Psoas muscle (tissue), 8 donors: ENCODE data around the gene SPG7. TPM values are rescaled to one million over a fixed set of nuclear protein-coding genes. Genes with fewer than 3 reads are reported as not detected.
A peak's percentile ranks its signal among the peaks of the same experiment; 100 is the strongest.
"Not testable (repeated sequence)": the region's sequence is repeated elsewhere in the genome, so short reads cannot be mapped to it uniquely, and the experiment has no call there.

Experiments used
- ATAC-seq, 4 donors: fragments of 200-7000 bp; cut with Tn5 transposase; one replicate each; pipeline ENCODE4 v1.9.1; 2020; ENCODE audit warnings: moderate library complexity in 3 of 4, mild to moderate bottlenecking in 2 of 4
- DNase-seq, 2 donors: peaks; one replicate each; pipeline ENCODE4 v3.0.0-alpha.2; 2020
- H3K27ac ChIP-seq: fragments of 200-600 bp; one replicate; pipeline ENCODE4 v1.8.0; 2022
- H3K27me3 ChIP-seq, 3 donors: fragments of 200-600 bp in 1 of 3; one replicate each; pipeline versions ENCODE4 v1.6.1 to v1.8.0; 2013 to 2022; ENCODE audit warnings: low read length in 2 of 3, mild to moderate bottlenecking in 2 of 3, moderate library complexity in 1 of 3; ENCODE audit not compliant: insufficient read depth in 3 of 3
- H3K36me3 ChIP-seq, 2 donors: fragments of 200-600 bp in 1 of 2; one replicate each; pipeline versions ENCODE4 v1.6.1 to v1.8.0; 2013 to 2022; ENCODE audit warnings: low read depth in 1 of 2, mild to moderate bottlenecking in 1 of 2, moderate library complexity in 1 of 2; ENCODE audit not compliant: insufficient read depth in 1 of 2
- H3K4me1 ChIP-seq: fragments of 200-600 bp; one replicate; pipeline ENCODE4 v1.8.0; 2022
- H3K4me3 ChIP-seq: fragments of 200-600 bp; one replicate; pipeline ENCODE4 v1.8.0; 2022; ENCODE audit warnings: mild to moderate bottlenecking
- H3K9me3 ChIP-seq: fragments of 200-600 bp; one replicate; pipeline ENCODE4 v1.8.0; 2022
- WGBS, 3 donors: extraction: QIAGEN DNeasy Blood & Tissue Kit; methylation state at CpG; one replicate each; pipeline versions ENCODE4 v1.1.6 to v1.1.7; 2013; 5-methylcytosine and 5-hydroxymethylcytosine counted together
- intact Hi-C, 2 donors: fragments of 100-400 bp; cut with DNase I; formaldehyde crosslinking; loops; one replicate each; pipeline versions ENCODE4 v1.11.0 to v1.14.2; 2022
- polyA plus RNA-seq, 3 donors: library from polyadenylated mRNA; stranded (reverse); fragments of 200-250 nt; gene quantifications; one replicate each; pipeline ENCODE4 v1.2.3, GENCODE V29; 2013
- total RNA-seq, 4 donors: library from RNA; stranded (reverse); fragmentation: NEBNext Ultra II Directional in 2 of 4; extraction: Animal tissue kit (Norgen Biotek cat#: 25700) in 2 of 4; gene quantifications; one replicate each; pipeline versions ENCODE4 v1.2.1 to v1.2.4, GENCODE V29; 2021 to 2023
- TF ChIP-seq, protein P1 (sequence below): fragments of 200-600 bp; IDR thresholded peaks from one replicate; pipeline ENCODE4 v1.8.0; 2022; ENCODE audit warnings: antibody characterized with exemption
- donor health status: healthy with polysubstance abuse.
- donor health status: DM: no; HTN: no; CAD: no; lungs with moderate emphysema.
- donor health status: Bipolar disorder and iron deficiency.
- donor health status: healthy.
- donor health status: DM: yes; HTN: yes; CAD: no.
- donor health status: DM: no; HTN: no; CAD: no.
- donor health status: DM: no; HTN: no; CAD: no.
- donor health status: DM: yes; HTN: yes; CAD: no.

SPG7 gene
- total and polyA plus RNA-seq, 7 donors: 57.5 to 95.3 (median 86.8) TPM

DNA sequence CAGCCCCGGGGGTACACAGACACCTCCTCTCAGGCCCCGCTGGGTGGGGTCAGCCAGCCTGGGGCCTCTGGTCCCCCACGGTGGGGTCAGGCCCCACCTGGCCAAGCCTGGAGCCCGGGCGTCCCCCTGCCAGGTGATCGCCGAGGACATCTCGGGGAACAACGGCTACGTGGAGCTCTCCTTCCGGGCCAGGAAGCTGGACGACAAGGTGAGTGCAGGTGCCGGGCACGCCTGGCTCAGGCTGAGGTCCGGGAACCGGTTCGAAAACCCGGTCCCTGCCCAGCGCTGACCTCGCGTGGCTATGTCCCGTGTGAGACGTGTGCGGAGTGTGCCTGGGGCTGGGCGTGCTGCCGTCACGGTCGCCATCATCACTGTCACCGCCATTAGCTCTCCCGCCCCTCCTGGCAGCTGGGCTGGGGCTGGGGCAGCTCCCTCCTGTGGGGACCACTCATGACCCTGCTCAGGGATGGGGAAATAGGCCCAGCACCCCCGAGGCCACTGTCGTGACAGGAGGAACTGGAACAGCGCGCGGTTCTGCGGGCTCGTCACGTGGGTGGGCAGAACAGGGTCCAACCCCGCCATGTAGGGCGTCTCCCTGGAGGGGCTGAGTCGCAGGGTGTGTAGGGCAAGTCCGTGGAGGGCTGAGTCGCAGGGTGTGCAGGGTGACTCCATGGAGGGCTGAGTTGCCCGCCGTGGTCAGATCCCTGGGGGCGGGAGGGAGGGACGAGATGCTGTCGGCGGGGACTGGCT is 75.9 kb downstream of the SPG7 start:
- H3K27me3 ChIP-seq: peaks cover 0 to 4% (median 3%) of the 10 kb centered on the region in 3 donors
- no peaks in the 10 kb centered on the region for H3K4me1 ChIP-seq
- H3K36me3 ChIP-seq: no peaks in the 10 kb centered on the region
- H3K27ac ChIP-seq: no peak overlapping the region
- DNase-seq (no peak), ATAC-seq (no peak)
- 80 to 88% (median 84%) methylated on average over 46 to 49 of the region's 49 CpGs for WGBS, 3 donors
- H3K4me3 ChIP-seq: no peak overlapping the region
- TF ChIP-seq, protein P1, sequence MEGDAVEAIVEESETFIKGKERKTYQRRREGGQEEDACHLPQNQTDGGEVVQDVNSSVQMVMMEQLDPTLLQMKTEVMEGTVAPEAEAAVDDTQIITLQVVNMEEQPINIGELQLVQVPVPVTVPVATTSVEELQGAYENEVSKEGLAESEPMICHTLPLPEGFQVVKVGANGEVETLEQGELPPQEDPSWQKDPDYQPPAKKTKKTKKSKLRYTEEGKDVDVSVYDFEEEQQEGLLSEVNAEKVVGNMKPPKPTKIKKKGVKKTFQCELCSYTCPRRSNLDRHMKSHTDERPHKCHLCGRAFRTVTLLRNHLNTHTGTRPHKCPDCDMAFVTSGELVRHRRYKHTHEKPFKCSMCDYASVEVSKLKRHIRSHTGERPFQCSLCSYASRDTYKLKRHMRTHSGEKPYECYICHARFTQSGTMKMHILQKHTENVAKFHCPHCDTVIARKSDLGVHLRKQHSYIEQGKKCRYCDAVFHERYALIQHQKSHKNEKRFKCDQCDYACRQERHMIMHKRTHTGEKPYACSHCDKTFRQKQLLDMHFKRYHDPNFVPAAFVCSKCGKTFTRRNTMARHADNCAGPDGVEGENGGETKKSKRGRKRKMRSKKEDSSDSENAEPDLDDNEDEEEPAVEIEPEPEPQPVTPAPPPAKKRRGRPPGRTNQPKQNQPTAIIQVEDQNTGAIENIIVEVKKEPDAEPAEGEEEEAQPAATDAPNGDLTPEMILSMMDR: no peak
- intact Hi-C loops: no loop called here
- H3K9me3 ChIP-seq: no peaks in the 10 kb centered on the region

DNA sequence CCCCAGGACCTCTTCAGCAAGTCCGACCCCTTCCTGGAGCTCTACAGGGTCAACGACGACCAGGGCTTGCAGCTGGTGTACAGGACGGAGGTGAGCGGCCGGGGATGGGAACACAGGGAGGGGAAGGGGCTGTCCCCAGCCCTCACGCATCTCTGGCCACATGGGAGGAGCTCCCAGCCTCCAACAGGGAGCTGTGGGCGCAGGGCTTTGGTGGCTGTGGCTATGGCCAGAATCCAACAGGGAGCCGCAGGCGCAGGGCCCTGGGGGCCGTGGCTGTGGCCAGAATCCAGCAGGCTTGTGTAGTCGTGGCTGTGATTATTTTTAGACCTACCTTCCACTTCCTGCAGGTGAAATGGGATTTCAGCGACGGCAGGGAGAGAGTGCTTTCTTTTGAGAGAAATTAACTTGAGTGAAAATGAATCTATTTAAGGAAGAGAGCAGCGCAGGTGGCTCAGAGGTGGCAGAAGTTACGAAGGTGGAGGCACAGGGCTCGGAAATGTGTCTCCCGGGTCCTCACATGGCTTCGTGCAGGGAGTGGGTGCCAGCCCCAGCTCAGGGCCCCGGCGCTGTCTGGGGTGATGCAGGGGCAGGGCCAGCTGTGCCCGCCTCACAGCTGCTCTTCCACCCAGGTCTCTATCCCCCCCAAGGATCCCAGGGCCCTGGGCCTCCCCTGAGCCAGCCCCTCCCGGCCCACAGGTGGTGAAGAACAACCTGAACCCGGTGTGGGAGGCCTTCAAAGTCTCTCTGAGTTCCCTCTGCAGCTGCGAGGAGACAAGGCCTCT is 76.8 kb downstream of the SPG7 start:
- Histone ChIP-seq H3K4me1 (no peaks in the 10 kb centered on the region), H3K4me3 (no peak overlapping the region), H3K27me3 (peaks cover 0 to 4% (median 3%) of the 10 kb centered on the region in 3 donors), H3K36me3 (no peaks in the 10 kb centered on the region), H3K9me3 (no peaks in the 10 kb centered on the region), H3K27ac (no peak overlapping the region)
- peak in 1 of 4 donors; percentile 8 for ATAC-seq
- TF ChIP-seq, protein P1: no peak
- intact Hi-C loops: no loop called here
- DNase-seq: no peak
- WGBS, 3 donors: 49 to 60% (median 54%) methylated on average over 22 to 25 of the region's 25 CpGs

DNA sequence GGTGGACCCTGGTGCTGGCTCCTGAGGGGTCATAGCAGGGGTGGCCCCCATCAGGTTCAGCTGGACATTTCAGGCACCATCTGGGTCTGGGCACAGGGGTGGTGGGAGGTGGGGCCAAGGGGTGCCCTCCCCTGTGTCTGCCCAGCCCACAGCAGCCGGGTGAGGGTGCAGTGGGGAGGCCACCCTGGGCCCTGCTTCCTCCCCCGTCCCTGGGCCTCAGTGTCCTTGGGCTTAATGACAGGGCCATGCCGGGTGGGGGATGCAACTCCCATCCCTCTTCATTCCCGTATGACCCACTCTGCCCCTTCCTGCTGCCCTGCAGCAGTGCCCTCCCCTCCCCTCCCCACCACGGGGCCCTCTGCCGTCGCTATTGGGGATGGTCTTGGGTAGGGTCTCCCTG is 78.0 kb downstream of the SPG7 start:
- Histone ChIP-seq H3K27me3 (peaks cover 0 to 4% (median 2%) of the 10 kb centered on the region in 3 donors), H3K4me1 (no peaks in the 10 kb centered on the region), H3K27ac (no peak overlapping the region), H3K36me3 (no peaks in the 10 kb centered on the region), H3K9me3 (no peaks in the 10 kb centered on the region), H3K4me3 (no peak overlapping the region)
- ATAC-seq (no peak), DNase-seq (no peak)
- TF ChIP-seq, protein P1: no peak
- 67 to 88% (median 84%) methylated on average over 4 to 7 of the region's 7 CpGs for WGBS, 3 donors
- intact Hi-C loops: no loop called here

GRCh38 chr16:89586853-89587252 is 78.7 kb downstream of the SPG7 start:
- Histone ChIP-seq H3K9me3 (no peaks in the 10 kb centered on the region), H3K4me1 (no peaks in the 10 kb centered on the region), H3K27ac (no peak overlapping the region), H3K27me3 (peaks cover 0 to 4% (median 2%) of the 10 kb centered on the region in 3 donors), H3K4me3 (no peak overlapping the region), H3K36me3 (no peaks in the 10 kb centered on the region)
- intact Hi-C loops: no loop called here
- TF ChIP-seq, protein P1: no peak
- no peak for ATAC-seq
- DNase-seq: no peak
- 69 to 79% (median 76%) methylated on average over 5 to 20 of the region's 25 CpGs for WGBS, 3 donors

GRCh38 chr16:89587676-89588075 is 79.5 kb downstream of the SPG7 start:
- H3K4me1 ChIP-seq, H3K27ac ChIP-seq, H3K36me3 ChIP-seq, DNase-seq, ATAC-seq, H3K4me3 ChIP-seq, H3K27me3 ChIP-seq, intact Hi-C loops, H3K9me3 ChIP-seq: not testable (repeated sequence)
- 95 to 100% (median 97%) methylated on average over 8 to 21 of the region's 36 CpGs for WGBS, 3 donors
